ENCODE data around the gene LMBR1. TPM values are rescaled to one million over a fixed set of nuclear protein-coding genes. Genes with fewer than 3 reads are reported as not detected.
"Not testable (repeated sequence)": the region's sequence is repeated elsewhere in the genome, so short reads cannot be mapped to it uniquely, and the experiment has no call there.

LMBR1 gene
- total and polyA plus RNA-seq, 2 of the 4 experiments (the other 2 are of a cell fraction) = 11.9 to 19.9 TPM

- H3K9me1 ChIP-seq (ENCODE audit: insufficient read depth, low read length); intact Hi-C loops (cut with micrococcal nuclease); H3K4ac ChIP-seq (ENCODE audit: low read depth, low read length); H3K9ac ChIP-seq (ENCODE audit: low read depth, low read length); H3K27ac ChIP-seq (ENCODE audit: insufficient read depth, low read length); CTCF ChIA-PET; ATAC-seq (ENCODE audit: low read depth); H4K91ac ChIP-seq (ENCODE audit: insufficient read depth, low read depth, low read length); H2AFZ ChIP-seq (replicated peaks; ENCODE audit: low read length, poor library complexity); H2BK15ac ChIP-seq (ENCODE audit: low read depth, low read length); POLR2A ChIA-PET (ENCODE audit: unreplicated experiment); H3K14ac ChIP-seq (replicated peaks; ENCODE audit: low read depth, low read length); BruUV-seq (replicated peaks); H2AK5ac ChIP-seq (ENCODE audit: low read depth, low read length); H3K23ac ChIP-seq (ENCODE audit: low read depth, low read length); H2BK120ac ChIP-seq (ENCODE audit: low read depth, low read length); H4K20me1 ChIP-seq (ENCODE audit: insufficient read depth, low read length); H3K18ac ChIP-seq (ENCODE audit: low read depth, low read length); H3K9me3 ChIP-seq (ENCODE audit: control insufficient read depth, insufficient read depth, low read length); H4K5ac ChIP-seq (ENCODE audit: low read depth, low read length); H3K36me3 ChIP-seq (ENCODE audit: control insufficient read depth, insufficient read depth, low read length); dilution Hi-C loops (cut with HindIII; ENCODE audit: low sequenced_read_pairs, unreplicated experiment); H3K4me3 ChIP-seq (ENCODE audit: insufficient read depth, low read depth, low read length); H3K4me1 ChIP-seq (ENCODE audit: control insufficient read depth, insufficient read depth, low read length); H2BK20ac ChIP-seq (ENCODE audit: low read depth, low read length); H2AK9ac ChIP-seq (replicated peaks; ENCODE audit: low read depth, low read length, poor library complexity); H3K27me3 ChIP-seq (ENCODE audit: control insufficient read depth, insufficient read depth, low read length); H3K4me2 ChIP-seq (ENCODE audit: low read depth, low read length); H3K56ac ChIP-seq (ENCODE audit: extremely low read depth, insufficient read depth, low read length); DNase-seq; H4K8ac ChIP-seq (ENCODE audit: low read depth in 2 of 2, low read length in 2 of 2); H2BK5ac ChIP-seq (ENCODE audit: low read depth, low read length, poor library complexity, severe bottlenecking): not testable (repeated sequence)
- H3K79me1 ChIP-seq (ENCODE audit: low read depth in 1 of 2, low read length in 2 of 2) = peaks cover 7 to 19% of the 10 kb centered on the region in 2 experiments
- in situ Hi-C loops (cut with MboI; ENCODE audit: low sequenced_read_pairs) = loop anchor here (25.0 kb wide), 2 partner anchors 500 to 825 kb away; partner anchors contain the start of genes SHH and UBE3C
- no CpG with 5 or more reads among the region's 7 CpGs for WGBS, 2 experiments (ENCODE audit: extremely low coverage in 2 of 2, insufficient read length in 1 of 2)
Measured at GRCh38 chr7:156637093-156637492, 255.9 kb downstream of the LMBR1 start.

Measured in IMR-90 (cell line).